ENCODE results near the gene FOXK1.

The FOXK1 gene

DNA sequence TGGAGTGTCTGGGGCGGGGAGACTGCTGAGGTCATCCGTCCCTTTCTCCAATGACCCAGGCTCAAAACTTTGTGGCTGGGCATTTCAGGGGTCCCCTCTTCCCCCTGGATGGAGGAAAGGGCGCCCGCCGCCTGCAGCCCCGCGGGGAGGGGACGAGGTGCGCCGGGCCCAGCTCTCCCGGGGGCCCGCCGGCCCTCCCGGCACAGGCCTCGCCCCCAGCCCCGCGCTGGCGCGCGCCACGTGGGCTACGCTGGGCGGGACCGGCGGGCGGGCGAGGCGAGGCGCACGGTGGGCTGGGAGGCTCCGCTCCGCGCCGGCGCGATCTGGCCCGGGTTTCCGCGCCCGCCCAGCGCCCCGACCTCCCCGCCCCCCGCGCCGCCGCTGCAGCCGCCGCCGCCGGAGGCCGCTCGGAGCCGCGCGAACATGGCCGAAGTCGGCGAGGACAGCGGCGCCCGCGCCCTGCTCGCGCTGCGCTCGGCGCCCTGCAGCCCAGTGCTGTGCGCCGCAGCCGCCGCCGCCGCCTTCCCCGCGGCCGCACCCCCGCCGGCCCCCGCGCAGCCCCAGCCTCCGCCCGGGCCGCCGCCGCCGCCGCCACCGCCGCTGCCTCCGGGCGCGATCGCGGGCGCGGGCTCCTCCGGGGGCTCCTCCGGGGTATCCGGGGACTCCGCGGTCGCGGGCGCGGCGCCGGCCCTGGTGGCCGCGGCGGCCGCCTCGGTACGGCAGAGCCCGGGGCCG is at the start of gene FOXK1:
Gene FOXK1 (plus strand): TSS at position 410 of the 735 bp plus-strand sequence. CDS start 14 bp downstream, at position 424.
- TF ChIP-seq, protein P1, sequence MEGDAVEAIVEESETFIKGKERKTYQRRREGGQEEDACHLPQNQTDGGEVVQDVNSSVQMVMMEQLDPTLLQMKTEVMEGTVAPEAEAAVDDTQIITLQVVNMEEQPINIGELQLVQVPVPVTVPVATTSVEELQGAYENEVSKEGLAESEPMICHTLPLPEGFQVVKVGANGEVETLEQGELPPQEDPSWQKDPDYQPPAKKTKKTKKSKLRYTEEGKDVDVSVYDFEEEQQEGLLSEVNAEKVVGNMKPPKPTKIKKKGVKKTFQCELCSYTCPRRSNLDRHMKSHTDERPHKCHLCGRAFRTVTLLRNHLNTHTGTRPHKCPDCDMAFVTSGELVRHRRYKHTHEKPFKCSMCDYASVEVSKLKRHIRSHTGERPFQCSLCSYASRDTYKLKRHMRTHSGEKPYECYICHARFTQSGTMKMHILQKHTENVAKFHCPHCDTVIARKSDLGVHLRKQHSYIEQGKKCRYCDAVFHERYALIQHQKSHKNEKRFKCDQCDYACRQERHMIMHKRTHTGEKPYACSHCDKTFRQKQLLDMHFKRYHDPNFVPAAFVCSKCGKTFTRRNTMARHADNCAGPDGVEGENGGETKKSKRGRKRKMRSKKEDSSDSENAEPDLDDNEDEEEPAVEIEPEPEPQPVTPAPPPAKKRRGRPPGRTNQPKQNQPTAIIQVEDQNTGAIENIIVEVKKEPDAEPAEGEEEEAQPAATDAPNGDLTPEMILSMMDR (IDR thresholded peaks at IDR 0.05; ENCODE audit: insufficient read depth, low read length, missing control alignments): no peak
- ChIA-PET CTCF (interaction anchor here (0.7 to 2.8 kb wide), 4 partner anchors 13 to 1817 kb away, joined by 3 to 16 read pairs (median 7); no protein-coding TSS in a partner anchor), POLR2A (interaction anchor here (0.5 to 5.5 kb wide), 2 partner anchors 40 to 48 kb away, joined by 3 to 31 read pairs; no protein-coding TSS in a partner anchor)
- DNase-seq (ENCODE audit: low read depth, low spot score): no peak
- peak within 1 kb of the TSS; percentile 80 for H3K4me3 ChIP-seq (ENCODE audit: low read depth, low read length)

DNA sequence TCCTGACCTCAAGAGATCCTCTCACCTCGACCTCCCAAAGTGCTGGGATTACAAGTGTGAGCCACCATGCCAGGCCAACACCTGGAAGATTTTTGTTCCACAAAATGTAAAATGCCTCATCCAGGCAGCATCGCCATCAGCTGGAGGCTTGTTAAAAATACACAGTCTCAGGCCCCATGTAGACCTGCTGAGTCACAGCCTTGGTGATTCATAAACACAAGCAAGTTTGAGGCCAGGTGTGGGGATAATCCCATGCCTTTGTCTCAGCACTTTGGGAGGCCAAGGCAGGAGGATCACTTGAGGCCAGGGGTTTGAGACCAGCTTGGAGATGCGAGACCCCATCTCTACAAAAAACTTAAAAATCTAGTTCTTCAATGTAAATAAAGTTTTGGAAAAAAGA is 49.1 kb upstream of the FOXK1 start:
- POLR2A ChIA-PET: interaction anchor here (2.3 kb wide), 1 partner anchor 142 kb away, joined by 7 read pairs; the partner anchor contains the start of gene AP5Z1
- H3K4me3 ChIP-seq (ENCODE audit: low read depth, low read length): no peak overlapping the region
- TF ChIP-seq, protein P1 (IDR thresholded peaks at IDR 0.05; ENCODE audit: insufficient read depth, low read length, missing control alignments): no peak
- CTCF ChIA-PET: interaction anchor here (1.0 to 6.0 kb wide), 5 partner anchors 9 to 113 kb away, joined by 3 to 122 read pairs (median 7); no protein-coding TSS in a partner anchor
- no peak for DNase-seq (ENCODE audit: low read depth, low spot score)

DNA sequence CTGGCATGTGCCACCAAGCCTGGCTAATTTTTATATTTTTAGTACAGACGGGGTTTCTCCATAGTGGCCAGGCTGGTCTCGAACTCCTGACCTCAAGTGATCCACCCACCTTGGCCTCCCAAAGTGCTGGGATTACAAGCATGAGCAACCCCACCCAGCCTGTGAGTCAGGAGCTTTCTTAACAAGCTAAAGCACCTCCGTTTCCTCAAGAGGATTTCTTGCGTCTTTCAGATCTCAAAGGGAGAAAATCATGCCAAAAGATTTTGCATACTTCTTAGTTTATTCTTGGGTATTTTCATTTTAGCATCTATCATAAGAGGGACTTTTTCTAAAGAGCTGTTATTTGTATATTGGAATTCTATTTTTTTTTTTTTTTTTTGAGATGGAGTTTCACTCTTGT is 47.9 kb upstream of the FOXK1 start:
- CTCF ChIA-PET: interaction anchor here (1.0 to 6.0 kb wide), 3 partner anchors 8 to 51 kb away, joined by 3 to 122 read pairs (median 7); no protein-coding TSS in a partner anchor
- H3K4me3 ChIP-seq (ENCODE audit: low read depth, low read length): no peak overlapping the region
- TF ChIP-seq, protein P1 (IDR thresholded peaks at IDR 0.05; ENCODE audit: insufficient read depth, low read length, missing control alignments): no peak
- POLR2A ChIA-PET: interaction anchor here (0.6 kb wide), 1 partner anchor 48 kb away, joined by 3 read pairs; the partner anchor contains the start of gene FOXK1
- DNase-seq (ENCODE audit: low read depth, low spot score): no peak

DNA sequence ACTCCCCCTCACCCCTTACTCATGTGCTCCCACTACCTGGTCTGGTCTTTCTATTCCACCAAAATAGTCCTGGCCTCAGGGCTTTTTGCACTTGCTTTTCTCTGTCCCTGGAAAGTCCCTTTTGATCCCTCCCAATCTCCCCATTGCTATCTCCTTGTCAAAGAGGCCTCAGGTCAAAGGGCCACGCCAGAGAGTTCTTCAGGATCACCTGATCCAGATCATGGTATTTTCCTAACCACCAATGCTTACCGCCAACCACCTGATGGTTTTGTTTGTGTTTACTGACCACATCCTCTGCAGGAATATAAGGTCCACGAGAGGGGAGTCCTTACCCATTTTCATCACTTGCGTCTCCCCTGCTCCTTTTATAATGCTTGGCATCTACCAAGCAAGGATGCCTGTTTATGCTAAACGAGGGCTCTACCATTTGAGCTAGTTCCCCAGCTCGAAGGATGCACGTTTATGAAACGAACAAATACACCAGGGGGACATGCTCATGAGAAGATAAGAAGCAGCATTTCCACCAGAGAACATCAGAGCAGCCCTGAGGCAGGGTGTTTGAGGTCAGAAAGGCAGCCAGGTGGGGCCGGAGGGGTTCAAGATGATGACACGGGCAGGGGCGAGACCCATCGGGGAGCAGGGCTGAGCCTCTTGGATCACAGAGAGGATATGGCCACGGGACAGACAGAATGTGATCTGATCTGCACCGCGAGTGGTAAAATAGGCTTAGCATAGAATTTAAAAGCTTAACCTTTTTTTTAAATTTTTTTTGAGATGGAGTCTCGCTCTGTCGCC is 43.1 kb upstream of the FOXK1 start:
- CTCF ChIA-PET: interaction anchor here (1.7 kb wide), 1 partner anchor 1774 kb away, joined by 5 read pairs; no protein-coding TSS in a partner anchor
- POLR2A ChIA-PET: no interaction called here
- no peak overlapping the region for H3K4me3 ChIP-seq (ENCODE audit: low read depth, low read length)
- TF ChIP-seq, protein P1 (IDR thresholded peaks at IDR 0.05; ENCODE audit: insufficient read depth, low read length, missing control alignments): no peak
- no peak for DNase-seq (ENCODE audit: low read depth, low spot score)

DNA sequence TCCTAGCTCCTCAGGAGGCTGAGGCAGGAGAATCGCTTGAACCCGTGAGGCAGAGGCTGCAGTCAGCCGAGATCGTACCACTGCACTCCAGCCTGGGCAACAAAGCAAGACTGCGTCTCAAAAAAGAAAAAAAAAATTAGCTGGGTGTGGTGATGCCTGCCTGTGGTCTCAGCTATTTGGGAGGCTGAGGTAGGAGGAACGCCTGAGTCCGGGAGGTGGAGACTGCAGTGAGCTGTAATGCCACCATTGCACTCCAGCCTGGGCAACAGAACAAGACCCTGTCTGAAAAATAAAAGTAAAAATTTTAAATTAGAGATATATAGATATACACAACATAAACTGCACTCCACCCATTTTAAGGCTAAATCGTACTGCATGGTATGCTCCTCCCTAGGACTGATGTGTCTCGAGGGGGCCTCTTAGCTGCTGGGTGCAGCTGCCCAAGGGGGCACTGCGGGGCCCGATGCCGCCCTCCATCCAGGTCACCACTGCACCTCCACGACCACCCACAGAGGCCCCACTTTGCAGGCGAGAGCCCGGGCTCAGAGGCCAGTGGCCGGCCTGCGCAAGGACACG is 40.9 kb upstream of the FOXK1 start:
- peak overlapping the region; percentile 67 for H3K4me3 ChIP-seq (ENCODE audit: low read depth, low read length)
- DNase-seq (ENCODE audit: low read depth, low spot score): no peak
- ChIA-PET POLR2A (interaction anchor here (0.7 to 2.9 kb wide), 10 partner anchors 9 to 134 kb away, joined by 3 to 31 read pairs (median 4); partner anchors contain the start of genes AP5Z1 and FOXK1), CTCF (interaction anchor here (0.7 to 2.6 kb wide), 15 partner anchors 8 to 150 kb away, joined by 3 to 16 read pairs (median 4); partner anchors contain the start of genes AP5Z1 and FOXK1)
- TF ChIP-seq, protein P1 (IDR thresholded peaks at IDR 0.05; ENCODE audit: insufficient read depth, low read length, missing control alignments): no peak

Measured in AG04449 (cell line).